H1 (cell line): ENCODE results near the gene IL1R1. TPM values are rescaled to one million over a fixed set of nuclear protein-coding genes. Genes with fewer than 3 reads are reported as not detected.

Experiments
- CTCF ChIA-PET: fragments of 300-600 bp; sonication (Branson Sonifier 250); formaldehyde crosslinking; loops from one replicate; lab custom pipeline; 2021; ENCODE audit not compliant: partially characterized antibody; lab: Charles Lee
- POLR2A ChIA-PET: fragments of 300-600 bp; sonication (Branson Sonifier 250); formaldehyde crosslinking; loops from one replicate; lab custom pipeline; 2021; ENCODE audit warnings: inconsistent platforms; ENCODE audit not compliant: partially characterized antibody; lab: Charles Lee
- DNase-seq, 2 experiments: peaks; one replicate each; pipeline versions ENCODE4 v3.0.0 to v3.0.0-alpha.2; 2010 to 2022; ENCODE audit warnings: low spot score in 2 of 2, low read depth in 1 of 2, mixed read lengths in 1 of 2
- FAIRE-seq: peaks from 2 replicates; lab custom pipeline; 2011; peaks lifted over from hg19 to GRCh38; lab: Jason Lieb, UNC
- H2AFZ ChIP-seq: 2 replicates; pipeline ENCODE4 v1.8.1; 2012; ENCODE audit warnings: low read length, inconsistent platforms
- H2AK5ac ChIP-seq: 2 replicates; pipeline ENCODE4 v1.6.1; 2013; ENCODE audit warnings: low read depth, low read length
- H2BK120ac ChIP-seq: replicated peaks from 2 replicates; pipeline ENCODE3; 2013; ENCODE audit warnings: low read depth, low read length, inconsistent platforms
- H2BK12ac ChIP-seq: 2 replicates; pipeline ENCODE4 v1.6.1; 2013; ENCODE audit warnings: low read depth, low read length
- H2BK15ac ChIP-seq: 2 replicates; pipeline ENCODE4 v1.6.1; 2013; ENCODE audit warnings: low read length
- H2BK20ac ChIP-seq: 2 replicates; pipeline ENCODE4 v1.6.1; 2013; ENCODE audit warnings: low read length
- H2BK5ac ChIP-seq: 2 replicates; pipeline ENCODE4 v1.6.1; 2013; ENCODE audit warnings: low read depth, low read length
- H3K14ac ChIP-seq: 2 replicates; pipeline ENCODE4 v1.6.1; 2013; ENCODE audit warnings: inconsistent platforms; ENCODE audit not compliant: insufficient read length
- H3K18ac ChIP-seq: 2 replicates; pipeline ENCODE4 v1.6.1; 2013; ENCODE audit warnings: low read length; ENCODE audit errors: extremely low read depth
- H3K23ac ChIP-seq: 2 replicates; pipeline ENCODE4 v1.6.1; 2013; ENCODE audit warnings: inconsistent platforms; ENCODE audit not compliant: insufficient read length
- H3K23me2 ChIP-seq: 2 replicates; pipeline ENCODE4 v1.6.1; 2013; ENCODE audit warnings: low read depth, low read length
- H3K27ac ChIP-seq: 2 replicates; pipeline ENCODE4 v1.6.1; 2011; ENCODE audit warnings: low read depth, low read length, inconsistent platforms
- H3K27me3 ChIP-seq, 4 experiments: replicated peaks in 1 of 4; 1 replicate in 1 of 4; 2 replicates in 3 of 4; pipeline versions ENCODE4 v1.6.1 to v1.8.1; 2011 to 2013; ENCODE audit warnings: low read length in 3 of 4, mild to moderate bottlenecking in 3 of 4, inconsistent platforms in 2 of 4, mixed read lengths in 2 of 4, moderate library complexity in 1 of 4; ENCODE audit not compliant: control insufficient read depth in 3 of 4, insufficient read depth in 3 of 4; ENCODE audit errors: extremely low read depth in 1 of 4
- H3K36me3 ChIP-seq, 4 experiments: 2 replicates each; pipeline versions ENCODE4 v1.6.1 to v1.8.1; 2011 to 2013; ENCODE audit warnings: mild to moderate bottlenecking in 4 of 4, low read length in 3 of 4, moderate library complexity in 2 of 4, control low read depth in 1 of 4, inconsistent platforms in 1 of 4; ENCODE audit not compliant: insufficient read depth in 4 of 4, control insufficient read depth in 2 of 4
- H3K4ac ChIP-seq: replicated peaks from 2 replicates; pipeline ENCODE3; 2013; ENCODE audit warnings: low read length, low read depth, mixed read lengths, inconsistent platforms; ENCODE audit not compliant: insufficient read length
- H3K4me1 ChIP-seq, 4 experiments: replicated peaks in 1 of 4; 1 replicate in 1 of 4; 2 replicates in 3 of 4; pipeline versions ENCODE4 v1.6.1 to v1.8.1; 2011 to 2013; ENCODE audit warnings: low read length in 3 of 4, inconsistent platforms in 2 of 4, mixed read lengths in 1 of 4; ENCODE audit not compliant: insufficient read depth in 4 of 4, control insufficient read depth in 3 of 4
- H3K4me2 ChIP-seq, 2 experiments: 2 replicates each; pipeline versions ENCODE4 v1.6.1 to v1.8.1; 2011 to 2013; ENCODE audit warnings: low read depth in 2 of 2, low read length in 2 of 2, control low read depth in 1 of 2, inconsistent platforms in 1 of 2, mild to moderate bottlenecking in 1 of 2; ENCODE audit not compliant: insufficient read depth in 1 of 2
- H3K4me3 ChIP-seq, 4 experiments: fragments of 200-600, 300-600 bp in 1 of 4; sonication (generic), shearing (Covaris generic), sonication (Bioruptor Twin) in 1 of 4; 2 replicates each; pipeline versions ENCODE4 v1.5.1 to v1.8.1; 2011 to 2016; ENCODE audit warnings: low read length in 4 of 4, low read depth in 3 of 4, control low read depth in 2 of 4, inconsistent platforms in 2 of 4, mild to moderate bottlenecking in 2 of 4, mixed read lengths in 1 of 4, moderate library complexity in 1 of 4; ENCODE audit not compliant: insufficient read depth in 2 of 4; ENCODE audit errors: extremely low read depth in 1 of 4
- H3K56ac ChIP-seq: replicated peaks from 2 replicates; pipeline ENCODE3; 2013; ENCODE audit warnings: low read depth, mild to moderate bottlenecking, mixed read lengths, low read length, inconsistent platforms; ENCODE audit not compliant: insufficient read length
- H3K79me1 ChIP-seq: 2 replicates; pipeline ENCODE4 v1.6.1; 2013; ENCODE audit warnings: low read depth, low read length, control low read depth
- H3K79me2 ChIP-seq, 2 experiments: 2 replicates each; pipeline versions ENCODE4 v1.6.1 to v1.8.1; 2012 to 2013; ENCODE audit warnings: low read length in 2 of 2, mild to moderate bottlenecking in 2 of 2, inconsistent platforms in 1 of 2; ENCODE audit not compliant: insufficient read depth in 2 of 2, control insufficient read depth in 1 of 2
- H3K9ac ChIP-seq, 4 experiments: replicated peaks in 1 of 4; 1 replicate in 1 of 4; 2 replicates in 3 of 4; pipeline versions ENCODE4 v1.6.1 to v1.8.1; 2011 to 2013; ENCODE audit warnings: low read depth in 3 of 4, low read length in 3 of 4, control low read depth in 2 of 4, mild to moderate bottlenecking in 2 of 4, moderate library complexity in 2 of 4, inconsistent platforms in 1 of 4; ENCODE audit errors: extremely low read depth in 1 of 4
- H3K9me3 ChIP-seq, 2 experiments: 2 replicates each; pipeline versions ENCODE4 v1.6.1 to v1.8.1; 2012 to 2013; ENCODE audit warnings: mild to moderate bottlenecking in 2 of 2, moderate library complexity in 2 of 2, control low read depth in 1 of 2, inconsistent platforms in 1 of 2, low read depth in 1 of 2, low read length in 1 of 2, mixed read lengths in 1 of 2; ENCODE audit not compliant: insufficient read depth in 2 of 2
- H4K20me1 ChIP-seq, 2 experiments: replicated peaks in 1 of 2; 2 replicates each; pipeline versions ENCODE3 to v1.8.1; 2011 to 2013; ENCODE audit warnings: inconsistent platforms in 2 of 2, low read length in 2 of 2, mild to moderate bottlenecking in 1 of 2; ENCODE audit not compliant: insufficient read depth in 2 of 2, control insufficient read depth in 1 of 2
- H4K5ac ChIP-seq: 2 replicates; pipeline ENCODE4 v1.6.1; 2013; ENCODE audit warnings: low read length, low read depth, mixed read lengths, inconsistent platforms; ENCODE audit not compliant: insufficient read length
- H4K8ac ChIP-seq: 2 replicates; pipeline ENCODE4 v1.8.0; 2013; ENCODE audit warnings: mild to moderate bottlenecking, moderate library complexity, low read length, inconsistent platforms; ENCODE audit not compliant: insufficient read depth; ENCODE audit errors: extremely low read depth
- H4K91ac ChIP-seq: replicated peaks from 2 replicates; pipeline ENCODE3; 2013; ENCODE audit warnings: low read length, mixed read lengths, inconsistent platforms; ENCODE audit not compliant: insufficient read length
- CHD1 ChIP-seq: IDR thresholded peaks from 2 replicates; pipeline ENCODE4 v1.6.1; 2012; ENCODE audit warnings: low read depth, low read length, improper control_type of control experiment
- EGR1 ChIP-seq: IDR thresholded peaks from 2 replicates; pipeline ENCODE4 v1.6.1; 2011; ENCODE audit warnings: low read depth, low read length, borderline replicate concordance
- EP300 ChIP-seq, 2 experiments: IDR thresholded peaks; 1 replicate in 1 of 2; 2 replicates in 1 of 2; pipeline ENCODE4 v1.6.1; 2011 to 2012; ENCODE audit warnings: low read depth in 2 of 2, low read length in 2 of 2, mild to moderate bottlenecking in 2 of 2, borderline replicate concordance in 1 of 2, inconsistent platforms in 1 of 2, moderate library complexity in 1 of 2
- MAFK ChIP-seq: IDR thresholded peaks from 2 replicates; pipeline ENCODE4 v1.6.1; 2012; ENCODE audit warnings: low read depth, mild to moderate bottlenecking, improper control_type of control experiment, low read length
- SAP30 ChIP-seq: fragments of 300-600 bp; sonication (generic); IDR thresholded peaks from 2 replicates; pipeline ENCODE4 v1.7.1; 2012; ENCODE audit warnings: low read length, moderate library complexity, mild to moderate bottlenecking, inconsistent platforms; ENCODE audit not compliant: insufficient read depth, insufficient replicate concordance
- SIN3A ChIP-seq, 2 experiments: IDR thresholded peaks in 1 of 2; conservative IDR thresholded peaks in 1 of 2; 2 replicates each; pipeline ENCODE4 v1.6.1; 2011 to 2012; ENCODE audit warnings: low read length in 2 of 2, improper control_type of control experiment in 1 of 2, low read depth in 1 of 2, mild to moderate bottlenecking in 1 of 2
- TAF7 ChIP-seq: optimal IDR thresholded peaks from 2 replicates; pipeline ENCODE3; 2011; ENCODE audit warnings: low read depth, mild to moderate bottlenecking, inconsistent platforms, low read length, moderate library complexity, borderline replicate concordance
- TBP ChIP-seq: IDR thresholded peaks from 2 replicates; pipeline ENCODE4 v1.6.1; 2011; ENCODE audit warnings: low read depth, low read length, improper control_type of control experiment
- polyA plus RNA-seq, 7 experiments: library from polyadenylated mRNA; depleted of rRNA in 3 of 7; stranded (reverse) in 5 of 7; unstranded in 2 of 7; fragments of >200 nt in 5 of 7; fragments of 200-250 nt in 2 of 7; gene quantifications; 1 replicate in 5 of 7; 2 replicates in 1 of 7; 4 replicates in 1 of 7; pipeline versions ENCODE4 v1.2.1 to v1.2.3, GENCODE V29; 2011 to 2013; ENCODE audit warnings: missing spikeins in 2 of 7, mixed read lengths in 2 of 7
- total RNA-seq: library from RNA; stranded (reverse); fragmentation: NEBNext Ultra II Directional; extraction: Animal tissue kit (Norgen Biotek cat#: 25700); gene quantifications from 2 replicates; pipeline ENCODE4 v1.2.1, GENCODE V29; 2021
- TF ChIP-seq, protein P1 (sequence below), 3 experiments: IDR thresholded peaks; 1 replicate in 2 of 3; 2 replicates in 1 of 3; pipeline versions ENCODE4 v1.5.1 to v1.6.1; 2011; ENCODE audit warnings: low read length in 3 of 3, mild to moderate bottlenecking in 3 of 3, inconsistent platforms in 2 of 3, low read depth in 1 of 3, moderate library complexity in 1 of 3; ENCODE audit not compliant: insufficient read depth in 1 of 3; ENCODE audit errors: control extremely low read depth in 1 of 3

Gene IL1R1
- total and polyA plus RNA-seq, 2 of the 8 experiments (the other 6 are each of a cell fraction or from before 2014, with no cell fraction given): 0.34 to 0.47 TPM

DNA sequence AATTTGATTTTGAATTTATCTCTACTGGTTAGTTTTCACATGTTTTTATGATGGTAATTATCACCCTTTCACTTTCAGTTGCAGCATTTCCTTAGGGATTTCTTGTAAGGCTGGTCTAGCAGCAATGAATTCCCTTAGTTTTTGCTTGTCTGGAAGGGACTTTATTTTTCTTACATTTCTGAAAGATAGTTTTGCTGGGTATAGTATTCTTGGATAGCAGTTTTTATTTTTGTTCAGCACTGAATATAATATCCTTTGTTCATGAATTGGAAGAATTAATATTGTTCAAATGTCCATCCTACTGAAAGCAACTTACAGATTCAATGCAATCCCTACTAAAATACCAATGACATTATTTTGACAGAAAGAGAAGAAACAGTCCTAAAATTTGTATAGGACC is 74.5 kb downstream of the IL1R1 start:
- H3K9me3 ChIP-seq: 0 out of 4 replicates have a peak, but pooled peaks cover 0 to 6% of the 10 kb centered on the region in 2 experiments
- no peaks in the 10 kb centered on the region for H4K20me1 ChIP-seq
- H3K14ac ChIP-seq: no peak overlapping the region
- no peak overlapping the region for H3K27ac ChIP-seq
- H2BK5ac ChIP-seq: no peak overlapping the region
- no peak overlapping the region for H2BK15ac ChIP-seq
- no peak overlapping the region for H3K18ac ChIP-seq
- no peaks in the 10 kb centered on the region for H3K79me2 ChIP-seq
- TF ChIP-seq EGR1: no peak
- no peak for TF ChIP-seq TAF7
- TF ChIP-seq SAP30: no peak
- TF ChIP-seq EP300 (IDR thresholded peaks at IDR 0.05; ENCODE audit: borderline replicate concordance in 1 of 2, low read depth in 2 of 2, low read length in 2 of 2): no peak
- no peak for TF ChIP-seq SIN3A (conservative IDR thresholded peaks at IDR 0.05 in 1 of 2, IDR thresholded peaks at IDR 0.05 in 1 of 2; ENCODE audit: low read depth in 1 of 2, low read length in 2 of 2)
- no peak for TF ChIP-seq TBP
- TF ChIP-seq MAFK: no peak
- TF ChIP-seq, protein P1, sequence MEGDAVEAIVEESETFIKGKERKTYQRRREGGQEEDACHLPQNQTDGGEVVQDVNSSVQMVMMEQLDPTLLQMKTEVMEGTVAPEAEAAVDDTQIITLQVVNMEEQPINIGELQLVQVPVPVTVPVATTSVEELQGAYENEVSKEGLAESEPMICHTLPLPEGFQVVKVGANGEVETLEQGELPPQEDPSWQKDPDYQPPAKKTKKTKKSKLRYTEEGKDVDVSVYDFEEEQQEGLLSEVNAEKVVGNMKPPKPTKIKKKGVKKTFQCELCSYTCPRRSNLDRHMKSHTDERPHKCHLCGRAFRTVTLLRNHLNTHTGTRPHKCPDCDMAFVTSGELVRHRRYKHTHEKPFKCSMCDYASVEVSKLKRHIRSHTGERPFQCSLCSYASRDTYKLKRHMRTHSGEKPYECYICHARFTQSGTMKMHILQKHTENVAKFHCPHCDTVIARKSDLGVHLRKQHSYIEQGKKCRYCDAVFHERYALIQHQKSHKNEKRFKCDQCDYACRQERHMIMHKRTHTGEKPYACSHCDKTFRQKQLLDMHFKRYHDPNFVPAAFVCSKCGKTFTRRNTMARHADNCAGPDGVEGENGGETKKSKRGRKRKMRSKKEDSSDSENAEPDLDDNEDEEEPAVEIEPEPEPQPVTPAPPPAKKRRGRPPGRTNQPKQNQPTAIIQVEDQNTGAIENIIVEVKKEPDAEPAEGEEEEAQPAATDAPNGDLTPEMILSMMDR (IDR thresholded peaks at IDR 0.05; ENCODE audit: control extremely low read depth in 1 of 3, insufficient read depth in 1 of 3, low read depth in 1 of 3, low read length in 3 of 3): no peak
- TF ChIP-seq CHD1: no peak
- H3K9ac ChIP-seq: no peak overlapping the region
- no peaks in the 10 kb centered on the region for H3K27me3 ChIP-seq
- no peak overlapping the region for H4K91ac ChIP-seq
- no peak overlapping the region for H4K5ac ChIP-seq
- H4K8ac ChIP-seq: no peak overlapping the region
- no peaks in the 10 kb centered on the region for H3K79me1 ChIP-seq
- no peak overlapping the region for H3K4me2 ChIP-seq
- H2AK5ac ChIP-seq: no peak overlapping the region
- no peak overlapping the region for H3K56ac ChIP-seq
- H2AFZ ChIP-seq: no peak overlapping the region
- no peak overlapping the region for H2BK120ac ChIP-seq
- H3K36me3 ChIP-seq: no peaks in the 10 kb centered on the region
- no peaks in the 10 kb centered on the region for H3K4me1 ChIP-seq
- no peak overlapping the region for H3K4ac ChIP-seq
- no peak for DNase-seq
- H2BK12ac ChIP-seq: no peak overlapping the region
- POLR2A ChIA-PET: no interaction called here
- no peaks in the 10 kb centered on the region for H3K23me2 ChIP-seq
- CTCF ChIA-PET: no interaction called here
- no peak overlapping the region for H3K23ac ChIP-seq
- H2BK20ac ChIP-seq: no peak overlapping the region
- FAIRE-seq: no peak
- H3K4me3 ChIP-seq: no peak overlapping the region
